Activated T-helper 17 cell treated with anti-CD3 and anti-CD28 coated beads, Interleukin-2, amount 50 U/mL, for 72 hours (primary cell): ENCODE measurements around the gene FNIP2. TPM values are rescaled to one million over a fixed set of nuclear protein-coding genes. Genes with fewer than 3 reads are reported as not detected.
A peak's percentile ranks its signal among the peaks of the same experiment; 100 is the strongest.

Experiments
- ATAC-seq: fragments of 150-1000 bp; cut with Tn5 transposase; replicated peaks from 2 replicates; pipeline ENCODE4 v1.10.0; 2021; ENCODE audit warnings: mild to moderate bottlenecking, moderate library complexity
- H3K27ac Mint-ChIP-seq: one replicate; pipeline ENCODE4 v1.8.0; 2022; ENCODE audit warnings: mixed read lengths
- H3K27me3 Mint-ChIP-seq: one replicate; pipeline ENCODE4 v1.8.0; 2022; ENCODE audit warnings: mixed read lengths
- H3K36me3 Mint-ChIP-seq: one replicate; pipeline ENCODE4 v1.8.0; 2022; ENCODE audit warnings: low read depth, mild to moderate bottlenecking, mixed read lengths
- H3K4me1 Mint-ChIP-seq: one replicate; pipeline ENCODE4 v1.8.0; 2022; ENCODE audit warnings: mixed read lengths
- H3K4me3 Mint-ChIP-seq: one replicate; pipeline ENCODE4 v1.8.0; 2022; ENCODE audit warnings: mild to moderate bottlenecking, mixed read lengths
- H3K9me3 Mint-ChIP-seq: one replicate; pipeline ENCODE4 v1.8.0; 2022; ENCODE audit warnings: mixed read lengths
- total RNA-seq, 2 donors: library from RNA; stranded (reverse); gene quantifications; one replicate each; pipeline ENCODE4 v1.2.3, GENCODE V29; 2022

The FNIP2 gene
- total RNA-seq, 2 donors from 2014 or later, result 33.4 to 45.9 TPM

- peak overlapping the region; percentile 65 for H3K4me3 Mint-ChIP-seq
- no peaks in the 10 kb centered on the region for H3K9me3 Mint-ChIP-seq
- H3K36me3 Mint-ChIP-seq, result no peaks in the 10 kb centered on the region
- H3K4me1 Mint-ChIP-seq, result peaks cover 34% of the 10 kb centered on the region
- peak overlapping the region; percentile 76 for H3K27ac Mint-ChIP-seq
- ATAC-seq, result peak; percentile 74
- H3K27me3 Mint-ChIP-seq, result no peaks in the 10 kb centered on the region
These were observed 41.8 kb downstream of the FNIP2 start for GRCh38 chr4:158810487-158811215.

- H3K9me3 Mint-ChIP-seq, result no peaks in the 10 kb centered on the region
- no peak overlapping the region for H3K27ac Mint-ChIP-seq
- H3K27me3 Mint-ChIP-seq, result no peaks in the 10 kb centered on the region
- peaks cover 34% of the 10 kb centered on the region for H3K4me1 Mint-ChIP-seq
- ATAC-seq, result no peak
- peak overlapping the region; percentile 65 for H3K4me3 Mint-ChIP-seq
- no peaks in the 10 kb centered on the region for H3K36me3 Mint-ChIP-seq
These were observed 42.4 kb downstream of the FNIP2 start for GRCh38 chr4:158811216-158811540.

- H3K4me3 Mint-ChIP-seq, result peak overlapping the region; percentile 43
These were observed 42.9 kb downstream of the FNIP2 start for GRCh38 chr4:158811704-158812103.

GRCh38 chr4:158812133-158812532 is 43.3 kb downstream of the FNIP2 start:
- no peak overlapping the region for H3K27ac Mint-ChIP-seq
- H3K4me3 Mint-ChIP-seq, result peak overlapping the region; percentile 43
- H3K9me3 Mint-ChIP-seq, result no peaks in the 10 kb centered on the region
- ATAC-seq, result no peak
- H3K4me1 Mint-ChIP-seq, result peaks cover 37% of the 10 kb centered on the region
- no peaks in the 10 kb centered on the region for H3K27me3 Mint-ChIP-seq
- no peaks in the 10 kb centered on the region for H3K36me3 Mint-ChIP-seq

More at GRCh38 chr4:158811704-158812103, 42.9 kb downstream of the FNIP2 start:
- Mint-ChIP-seq H3K36me3 (no peaks in the 10 kb centered on the region), H3K9me3 (no peaks in the 10 kb centered on the region), H3K4me1 (peaks cover 34% of the 10 kb centered on the region), H3K27me3 (no peaks in the 10 kb centered on the region), H3K27ac (no peak overlapping the region)
- ATAC-seq, result no peak

- no peak for ATAC-seq
- Mint-ChIP-seq H3K27me3 (no peaks in the 10 kb centered on the region), H3K9me3 (no peaks in the 10 kb centered on the region), H3K36me3 (no peaks in the 10 kb centered on the region), H3K27ac (no peak overlapping the region), H3K4me3 (no peak overlapping the region), H3K4me1 (peaks cover 40% of the 10 kb centered on the region)
These were observed 43.7 kb downstream of the FNIP2 start for GRCh38 chr4:158812543-158812942.

GRCh38 chr4:158813113-158813512 is 44.3 kb downstream of the FNIP2 start:
- Mint-ChIP-seq H3K9me3 (no peaks in the 10 kb centered on the region), H3K4me1 (peaks cover 45% of the 10 kb centered on the region), H3K27me3 (no peaks in the 10 kb centered on the region), H3K4me3 (no peak overlapping the region), H3K36me3 (no peaks in the 10 kb centered on the region), H3K27ac (no peak overlapping the region)
- no peak for ATAC-seq

GRCh38 chr4:158814207-158814606 is 45.4 kb downstream of the FNIP2 start:
- H3K27me3 Mint-ChIP-seq, result no peaks in the 10 kb centered on the region
- no peaks in the 10 kb centered on the region for H3K9me3 Mint-ChIP-seq
- ATAC-seq, result no peak
- H3K4me3 Mint-ChIP-seq, result no peak overlapping the region
- H3K4me1 Mint-ChIP-seq, result peaks cover 56% of the 10 kb centered on the region
- no peaks in the 10 kb centered on the region for H3K36me3 Mint-ChIP-seq
- no peak overlapping the region for H3K27ac Mint-ChIP-seq

GRCh38 chr4:158814636-158815330 is 46.0 kb downstream of the FNIP2 start:
- H3K4me1 Mint-ChIP-seq, result peaks cover 57% of the 10 kb centered on the region
- no peaks in the 10 kb centered on the region for H3K9me3 Mint-ChIP-seq
- no peak overlapping the region for H3K27ac Mint-ChIP-seq
- no peak for ATAC-seq
- no peaks in the 10 kb centered on the region for H3K27me3 Mint-ChIP-seq
- H3K36me3 Mint-ChIP-seq, result no peaks in the 10 kb centered on the region
- H3K4me3 Mint-ChIP-seq, result no peak overlapping the region

GRCh38 chr4:158816955-158817354 is 48.1 kb downstream of the FNIP2 start:
- Mint-ChIP-seq H3K4me1 (peaks cover 57% of the 10 kb centered on the region), H3K36me3 (no peaks in the 10 kb centered on the region), H3K27ac (peak overlapping the region; percentile 68), H3K27me3 (no peaks in the 10 kb centered on the region), H3K9me3 (no peaks in the 10 kb centered on the region), H3K4me3 (peak overlapping the region; percentile 68)
- no peak for ATAC-seq

- H3K27ac Mint-ChIP-seq, result peak overlapping the region; percentile 68
- no peaks in the 10 kb centered on the region for H3K27me3 Mint-ChIP-seq
- peak; percentile 58 for ATAC-seq
- H3K4me1 Mint-ChIP-seq, result peaks cover 53% of the 10 kb centered on the region
- H3K36me3 Mint-ChIP-seq, result no peaks in the 10 kb centered on the region
- H3K9me3 Mint-ChIP-seq, result no peaks in the 10 kb centered on the region
- peak overlapping the region; percentile 68 for H3K4me3 Mint-ChIP-seq
These were observed 48.9 kb downstream of the FNIP2 start for GRCh38 chr4:158817562-158818296.

GRCh38 chr4:158818560-158819140 is 49.8 kb downstream of the FNIP2 start:
- H3K9me3 Mint-ChIP-seq, result no peaks in the 10 kb centered on the region
- peaks cover 52% of the 10 kb centered on the region for H3K4me1 Mint-ChIP-seq

GRCh38 chr4:158819942-158820786 is 51.3 kb downstream of the FNIP2 start:
- Mint-ChIP-seq H3K4me1 (peaks cover 59% of the 10 kb centered on the region), H3K27me3 (no peaks in the 10 kb centered on the region), H3K4me3 (peak overlapping the region; percentile 49), H3K9me3 (no peaks in the 10 kb centered on the region), H3K36me3 (peaks cover 5% of the 10 kb centered on the region), H3K27ac (peak overlapping the region; percentile 68)
- peak; percentile 3 for ATAC-seq

More at GRCh38 chr4:158818560-158819140, 49.8 kb downstream of the FNIP2 start:
- Mint-ChIP-seq H3K27me3 (no peaks in the 10 kb centered on the region), H3K27ac (peak overlapping the region; percentile 68), H3K4me3 (peak overlapping the region; percentile 68), H3K36me3 (peaks cover 5% of the 10 kb centered on the region)
- ATAC-seq, result no peak

GRCh38 chr4:158821228-158821971 is 52.6 kb downstream of the FNIP2 start:
- Mint-ChIP-seq H3K27ac (peak overlapping the region; percentile 68), H3K4me1 (peaks cover 71% of the 10 kb centered on the region), H3K9me3 (no peaks in the 10 kb centered on the region), H3K4me3 (peak overlapping the region; percentile 49), H3K27me3 (no peaks in the 10 kb centered on the region), H3K36me3 (peaks cover 12% of the 10 kb centered on the region)
- ATAC-seq, result peak; percentile 65
